ENCODE data around the gene ZAR1. TPM values are rescaled to one million over a fixed set of nuclear protein-coding genes. Genes with fewer than 3 reads are reported as not detected.

The ZAR1 gene
- total and polyA plus RNA-seq, 9 of the 15 experiments (the other 6 are each of a cell fraction or from before 2014, with no cell fraction given): 0.07 to 0.84 (median 0.28) TPM; not detected in 1

DNA sequence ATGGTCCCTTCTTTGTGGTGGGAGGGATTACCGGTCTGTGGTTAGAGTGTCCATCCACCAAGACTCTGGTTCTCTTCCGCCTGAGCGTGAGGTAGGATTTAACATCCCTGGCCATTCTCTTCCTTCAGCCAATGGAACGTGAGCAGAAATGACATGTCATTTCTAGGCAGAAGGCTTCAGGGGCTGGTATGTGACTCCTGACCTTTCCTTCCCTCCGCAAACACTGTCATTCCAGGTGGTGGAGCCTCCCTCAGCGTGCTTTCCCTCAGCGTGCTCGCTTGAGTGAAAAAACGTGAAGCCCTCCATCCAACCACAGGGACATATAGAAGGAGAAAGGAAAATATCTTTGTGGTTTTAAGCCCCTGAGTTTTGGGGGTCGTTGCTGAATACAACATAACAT is 40.9 kb upstream of the ZAR1 start:
- H3K27me3 ChIP-seq (ENCODE audit: control insufficient read depth in 2 of 2, insufficient read depth in 2 of 2, low read length in 2 of 2): no peaks in the 10 kb centered on the region
- intact Hi-C loops (cut with micrococcal nuclease) (loop anchor here (5.0 to 10.0 kb wide), 2 partner anchors 233 to 324 kb away; no protein-coding TSS in a partner anchor), in situ Hi-C loops (cut with MboI) (no loop called here)
- H3K4me2 ChIP-seq (ENCODE audit: insufficient read depth, low read length): peak overlapping the region; percentile 24; the same call in 1 of the 2 replicates
- BruUV-seq (replicated peaks): no TSS peak
- H3K27ac ChIP-seq (ENCODE audit: extremely low read depth, low read depth, low read length): no peak overlapping the region
- no peaks in the 10 kb centered on the region for H4K20me1 ChIP-seq (replicated peaks; ENCODE audit: control insufficient read depth, insufficient read depth, low read length)
- H3K9me1 ChIP-seq (ENCODE audit: control insufficient read depth, insufficient read depth, low read length): no peaks in the 10 kb centered on the region
- ATAC-seq (peak; percentile 63), DNase-seq (ENCODE audit: extremely low read depth in 1 of 4, low spot score in 3 of 4) (peak in 1 of 4 experiments; percentile 14), FAIRE-seq (peak; percentile 29)
- H2AFZ ChIP-seq (ENCODE audit: low read depth, low read length): peak overlapping the region; percentile 85
- no peak overlapping the region for H3K4me3 ChIP-seq
- H3K79me2 ChIP-seq (ENCODE audit: control insufficient read depth, insufficient read depth, low read length): no peaks in the 10 kb centered on the region
- peaks cover 0 to 2% of the 10 kb centered on the region in 2 experiments; a peak in 3 of 5 replicates for H3K4me1 ChIP-seq (replicated peaks in 1 of 2; ENCODE audit: control insufficient read depth in 2 of 2, insufficient read depth in 2 of 2, low read length in 2 of 2)
- WGBS (ENCODE audit: insufficient coverage, low coverage, missing lambda C conversion rate): 52% methylated on average over 9 of the region's 10 CpGs
- TF ChIP-seq ZNF174 (CRISPR knock-in tag; IDR thresholded peaks at IDR 0.05): no peak
- TF ChIP-seq, protein P1, sequence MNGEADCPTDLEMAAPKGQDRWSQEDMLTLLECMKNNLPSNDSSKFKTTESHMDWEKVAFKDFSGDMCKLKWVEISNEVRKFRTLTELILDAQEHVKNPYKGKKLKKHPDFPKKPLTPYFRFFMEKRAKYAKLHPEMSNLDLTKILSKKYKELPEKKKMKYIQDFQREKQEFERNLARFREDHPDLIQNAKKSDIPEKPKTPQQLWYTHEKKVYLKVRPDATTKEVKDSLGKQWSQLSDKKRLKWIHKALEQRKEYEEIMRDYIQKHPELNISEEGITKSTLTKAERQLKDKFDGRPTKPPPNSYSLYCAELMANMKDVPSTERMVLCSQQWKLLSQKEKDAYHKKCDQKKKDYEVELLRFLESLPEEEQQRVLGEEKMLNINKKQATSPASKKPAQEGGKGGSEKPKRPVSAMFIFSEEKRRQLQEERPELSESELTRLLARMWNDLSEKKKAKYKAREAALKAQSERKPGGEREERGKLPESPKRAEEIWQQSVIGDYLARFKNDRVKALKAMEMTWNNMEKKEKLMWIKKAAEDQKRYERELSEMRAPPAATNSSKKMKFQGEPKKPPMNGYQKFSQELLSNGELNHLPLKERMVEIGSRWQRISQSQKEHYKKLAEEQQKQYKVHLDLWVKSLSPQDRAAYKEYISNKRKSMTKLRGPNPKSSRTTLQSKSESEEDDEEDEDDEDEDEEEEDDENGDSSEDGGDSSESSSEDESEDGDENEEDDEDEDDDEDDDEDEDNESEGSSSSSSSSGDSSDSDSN (IDR thresholded peaks at IDR 0.05; ENCODE audit: borderline replicate concordance in 1 of 2, low read depth in 2 of 2, low read length in 2 of 2): no peak
- TF ChIP-seq YY1 (IDR thresholded peaks at IDR 0.05; ENCODE audit: borderline replicate concordance in 1 of 3, control insufficient read depth in 1 of 3, extremely low read depth in 1 of 3, insufficient read depth in 3 of 3, insufficient read length in 1 of 3, insufficient replicate concordance in 2 of 3, low read depth in 1 of 3, low read length in 2 of 3): no peak
- TF ChIP-seq STAG1 (CRISPR knock-in tag; IDR thresholded peaks at IDR 0.05; ENCODE audit: borderline replicate concordance): no peak
- no peak for TF ChIP-seq ZNF609 (CRISPR knock-in tag; IDR thresholded peaks at IDR 0.05; ENCODE audit: borderline replicate concordance)
- TF ChIP-seq GTF2F1 (IDR thresholded peaks at IDR 0.05; ENCODE audit: low read depth, low read length): no peak
- TF ChIP-seq CBFB (CRISPR knock-in tag; IDR thresholded peaks at IDR 0.05): no peak
- TF ChIP-seq C11orf30 (IDR thresholded peaks at IDR 0.05; ENCODE audit: low read depth): no peak
- TF ChIP-seq AFF4 (CRISPR knock-in tag; IDR thresholded peaks at IDR 0.05): no peak
- H3K9me3 ChIP-seq (replicated peaks; ENCODE audit: control insufficient read depth, insufficient read depth, low read depth, low read length): no peaks in the 10 kb centered on the region
- CTCF ChIA-PET (ENCODE audit: low intra/inter-chr PET ratio): no interaction called here
- no peaks in the 10 kb centered on the region for H3K36me3 ChIP-seq (ENCODE audit: control insufficient read depth, insufficient read depth, low read length)
- H3K9ac ChIP-seq (ENCODE audit: insufficient read depth in 1 of 2, low read depth in 2 of 2, low read length in 2 of 2): no peak overlapping the region
- POLR2A ChIA-PET: no interaction called here

Data from K562 (cell line).